ENCODE results near the gene FOSL1. TPM values are rescaled to one million over a fixed set of nuclear protein-coding genes. Genes with fewer than 3 reads are reported as not detected.

Gene FOSL1
- total and polyA plus RNA-seq, 2 donors (not counting 1 experiment from before 2014, with no cell fraction given), result 2.3 TPM; not detected in 1

DNA sequence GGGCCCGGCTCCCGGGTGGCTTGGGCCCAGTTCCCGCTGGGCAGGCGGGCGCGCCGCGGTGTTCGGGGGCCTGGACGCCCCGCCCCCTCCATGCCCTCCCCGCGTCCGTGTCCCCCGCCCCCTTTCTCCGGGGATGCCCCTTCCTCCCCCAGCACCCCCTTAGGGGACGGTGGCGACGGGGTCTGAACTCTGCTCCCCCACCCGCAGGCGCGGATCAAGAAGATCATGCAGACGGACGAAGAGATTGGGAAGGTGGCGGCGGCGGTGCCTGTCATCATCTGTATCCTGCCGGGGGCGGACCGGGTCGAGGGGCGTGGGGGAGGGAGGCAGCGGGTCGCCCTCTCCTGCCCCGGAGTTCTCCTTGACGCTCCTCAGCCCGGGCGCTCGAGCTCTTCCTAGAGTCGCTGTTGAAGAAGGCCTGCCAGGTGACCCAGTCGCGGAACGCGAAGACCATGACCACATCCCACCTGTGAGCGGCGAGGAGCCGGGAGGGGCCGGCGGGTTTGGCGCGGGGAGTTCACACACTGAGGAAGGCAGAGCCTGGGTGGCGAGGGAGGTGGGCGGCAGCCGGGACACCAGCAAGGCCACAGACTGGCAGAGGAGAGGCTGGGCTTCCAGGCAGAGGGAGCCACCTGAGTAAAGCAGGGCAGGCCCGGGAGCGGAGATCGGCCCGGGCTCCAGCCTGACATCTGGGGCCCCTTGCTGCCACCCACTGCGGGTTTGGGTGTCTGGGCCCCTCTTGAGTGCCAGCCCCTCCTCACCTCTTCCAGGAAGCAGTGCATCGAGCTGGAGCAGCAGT is 19.6 kb upstream of the FOSL1 start:
- intact Hi-C loops (cut with micrococcal nuclease), result loop anchor here (1.0 to 2.0 kb wide), 7 partner anchors 9 to 257 kb away; partner anchors contain the start of genes BANF1, CFL1, EIF1AD and FIBP
- Histone ChIP-seq H2AFZ (ENCODE audit: insufficient read depth, low read depth, low read length, poor library complexity, severe bottlenecking) (peak overlapping the region; percentile 81), H3K9ac (ENCODE audit: low read length) (peak overlapping the region; percentile 70), H3K4me3 (ENCODE audit: control extremely low read depth in 1 of 5, extremely low read depth in 1 of 5, insufficient read depth in 1 of 5, low read depth in 2 of 5, low read length in 4 of 5) (peak overlapping the region; percentile 35 to 85 (median 74)), H4K20me1 (ENCODE audit: control insufficient read depth, insufficient read depth, low read length, poor library complexity, severe bottlenecking) (peaks cover 4% of the 10 kb centered on the region), H3K79me2 (ENCODE audit: control insufficient read depth, insufficient read depth, low read length) (peaks cover 38% of the 10 kb centered on the region), H3K4me1 (ENCODE audit: control insufficient read depth in 2 of 2, insufficient read depth in 2 of 2, low read length in 2 of 2) (peaks cover 19 to 47% of the 10 kb centered on the region in 2 donors), H3K36me3 (replicated peaks in 1 of 2; ENCODE audit: control extremely low read depth in 1 of 2, control insufficient read depth in 1 of 2, extremely low read depth in 1 of 2, insufficient read depth in 2 of 2, low read length in 1 of 2) (peaks cover 6 to 20% of the 10 kb centered on the region in 2 experiments), H3K27ac (ENCODE audit: low read length in 2 of 2) (peak overlapping the region; percentile 52), H3K27me3 (replicated peaks in 1 of 4; ENCODE audit: control extremely low read depth in 1 of 4, control insufficient read depth in 3 of 4, insufficient read depth in 4 of 4, low read length in 3 of 4) (no peaks in the 10 kb centered on the region), H3K4me2 (replicated peaks; ENCODE audit: low read depth, low read length, poor library complexity, severe bottlenecking) (peak overlapping the region; percentile 89), H3K9me3 (ENCODE audit: control extremely low read depth in 1 of 3, control insufficient read depth in 2 of 3, insufficient read depth in 1 of 3, low read length in 2 of 3) (no peaks in the 10 kb centered on the region)
- peak; percentile 48 for ATAC-seq (ENCODE audit: low read depth)
- Mint-ChIP-seq H3K4me1 (peaks cover 41% of the 10 kb centered on the region), H3K9me3 (ENCODE audit: insufficient read depth) (no peaks in the 10 kb centered on the region), H3K4me3 (peak overlapping the region; percentile 95), H3K27ac (peak overlapping the region; percentile 89), H3K27me3 (no peaks in the 10 kb centered on the region)
- TF ChIP-seq EZH2 (IDR thresholded peaks at IDR 0.05; ENCODE audit: borderline replicate concordance, insufficient read depth, low read depth, low read length, poor library complexity, severe bottlenecking), result no peak
- TF ChIP-seq, protein P1, sequence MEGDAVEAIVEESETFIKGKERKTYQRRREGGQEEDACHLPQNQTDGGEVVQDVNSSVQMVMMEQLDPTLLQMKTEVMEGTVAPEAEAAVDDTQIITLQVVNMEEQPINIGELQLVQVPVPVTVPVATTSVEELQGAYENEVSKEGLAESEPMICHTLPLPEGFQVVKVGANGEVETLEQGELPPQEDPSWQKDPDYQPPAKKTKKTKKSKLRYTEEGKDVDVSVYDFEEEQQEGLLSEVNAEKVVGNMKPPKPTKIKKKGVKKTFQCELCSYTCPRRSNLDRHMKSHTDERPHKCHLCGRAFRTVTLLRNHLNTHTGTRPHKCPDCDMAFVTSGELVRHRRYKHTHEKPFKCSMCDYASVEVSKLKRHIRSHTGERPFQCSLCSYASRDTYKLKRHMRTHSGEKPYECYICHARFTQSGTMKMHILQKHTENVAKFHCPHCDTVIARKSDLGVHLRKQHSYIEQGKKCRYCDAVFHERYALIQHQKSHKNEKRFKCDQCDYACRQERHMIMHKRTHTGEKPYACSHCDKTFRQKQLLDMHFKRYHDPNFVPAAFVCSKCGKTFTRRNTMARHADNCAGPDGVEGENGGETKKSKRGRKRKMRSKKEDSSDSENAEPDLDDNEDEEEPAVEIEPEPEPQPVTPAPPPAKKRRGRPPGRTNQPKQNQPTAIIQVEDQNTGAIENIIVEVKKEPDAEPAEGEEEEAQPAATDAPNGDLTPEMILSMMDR (IDR thresholded peaks at IDR 0.05), result no peak
- DNase-seq, result no peak
- POLR2A ChIA-PET, result interaction anchor here (2.1 to 2.5 kb wide), 2 partner anchors 29 to 31 kb away, joined by 9 to 13 read pairs; partner anchors contain the start of genes CCDC85B and FIBP
- CTCF ChIA-PET, result interaction anchor here (1.3 kb wide), 1 partner anchor 31 kb away, joined by 4 read pairs; the partner anchor contains the start of gene FIBP
- under 1% methylated on average over 48 of the region's 60 CpGs for WGBS (ENCODE audit: insufficient coverage)
